ENCODE results near the gene ATP13A4.

Gene ATP13A4

DNA sequence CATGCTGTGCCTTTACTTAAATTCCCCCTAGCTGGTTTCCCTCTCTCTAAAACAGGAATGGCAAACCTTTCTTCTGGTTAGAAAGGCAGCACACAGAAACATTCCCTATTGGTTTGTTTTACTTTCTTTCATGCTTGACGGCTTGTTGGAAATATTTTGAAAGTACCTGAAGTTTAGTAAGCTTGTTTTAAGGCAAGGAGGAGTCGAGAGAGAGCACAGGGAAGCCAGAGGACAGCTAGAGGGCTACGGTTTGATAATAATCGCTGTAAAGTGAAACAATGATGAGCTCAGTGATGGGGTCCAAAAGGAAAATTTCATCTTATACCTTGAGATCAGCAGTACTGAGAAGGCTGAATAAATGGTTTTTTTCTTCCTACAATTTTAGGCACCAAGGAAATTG lies 64.1 kb downstream of the ATP13A4 start:
- in situ Hi-C loops (cut with HindIII; ENCODE audit: low sequenced_read_pairs): no loop called here
- TF ChIP-seq, protein P1, sequence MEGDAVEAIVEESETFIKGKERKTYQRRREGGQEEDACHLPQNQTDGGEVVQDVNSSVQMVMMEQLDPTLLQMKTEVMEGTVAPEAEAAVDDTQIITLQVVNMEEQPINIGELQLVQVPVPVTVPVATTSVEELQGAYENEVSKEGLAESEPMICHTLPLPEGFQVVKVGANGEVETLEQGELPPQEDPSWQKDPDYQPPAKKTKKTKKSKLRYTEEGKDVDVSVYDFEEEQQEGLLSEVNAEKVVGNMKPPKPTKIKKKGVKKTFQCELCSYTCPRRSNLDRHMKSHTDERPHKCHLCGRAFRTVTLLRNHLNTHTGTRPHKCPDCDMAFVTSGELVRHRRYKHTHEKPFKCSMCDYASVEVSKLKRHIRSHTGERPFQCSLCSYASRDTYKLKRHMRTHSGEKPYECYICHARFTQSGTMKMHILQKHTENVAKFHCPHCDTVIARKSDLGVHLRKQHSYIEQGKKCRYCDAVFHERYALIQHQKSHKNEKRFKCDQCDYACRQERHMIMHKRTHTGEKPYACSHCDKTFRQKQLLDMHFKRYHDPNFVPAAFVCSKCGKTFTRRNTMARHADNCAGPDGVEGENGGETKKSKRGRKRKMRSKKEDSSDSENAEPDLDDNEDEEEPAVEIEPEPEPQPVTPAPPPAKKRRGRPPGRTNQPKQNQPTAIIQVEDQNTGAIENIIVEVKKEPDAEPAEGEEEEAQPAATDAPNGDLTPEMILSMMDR (IDR thresholded peaks at IDR 0.05; ENCODE audit: low read depth, low read length, missing control alignments): no peak
- H3K4me3 ChIP-seq (ENCODE audit: low read depth, low read length): no peak overlapping the region
- no peak for DNase-seq (ENCODE audit: low read depth)

DNA sequence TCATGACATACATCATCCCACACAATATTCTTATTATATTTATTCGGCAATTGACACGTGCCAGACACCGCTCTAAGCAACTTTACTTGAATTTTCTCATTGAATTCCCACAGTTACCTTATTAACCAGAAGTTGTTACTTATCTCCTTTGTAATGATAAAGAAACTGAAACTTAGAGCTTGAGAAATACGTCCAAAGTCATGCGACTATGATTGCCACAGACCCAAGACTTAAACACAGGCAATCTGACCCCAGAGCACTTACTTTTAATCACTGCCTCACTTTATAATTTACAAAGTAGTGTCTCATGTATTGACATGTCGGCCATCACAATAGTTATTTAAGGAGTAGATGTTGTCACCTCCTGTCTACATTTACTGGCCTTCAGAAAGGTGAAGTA lies 64.7 kb downstream of the ATP13A4 start:
- TF ChIP-seq, protein P1 (IDR thresholded peaks at IDR 0.05; ENCODE audit: low read depth, low read length, missing control alignments): no peak
- in situ Hi-C loops (cut with HindIII; ENCODE audit: low sequenced_read_pairs): no loop called here
- no peak overlapping the region for H3K4me3 ChIP-seq (ENCODE audit: low read depth, low read length)
- DNase-seq (ENCODE audit: low read depth): no peak

GRCh38 chr3:193488741-193489140 lies 66.0 kb downstream of the ATP13A4 start:
- TF ChIP-seq, protein P1 (IDR thresholded peaks at IDR 0.05; ENCODE audit: low read depth, low read length, missing control alignments): no peak
- no peak for DNase-seq (ENCODE audit: low read depth)
- in situ Hi-C loops (cut with HindIII; ENCODE audit: low sequenced_read_pairs): no loop called here
- H3K4me3 ChIP-seq (ENCODE audit: low read depth, low read length): no peak overlapping the region

- TF ChIP-seq, protein P1 (IDR thresholded peaks at IDR 0.05; ENCODE audit: low read depth, low read length, missing control alignments): no peak
- no peak for DNase-seq (ENCODE audit: low read depth)
- in situ Hi-C loops (cut with HindIII; ENCODE audit: low sequenced_read_pairs): no loop called here
- no peak overlapping the region for H3K4me3 ChIP-seq (ENCODE audit: low read depth, low read length)
These were observed 70.6 kb downstream of the ATP13A4 start for GRCh38 chr3:193483988-193484539.

DNA sequence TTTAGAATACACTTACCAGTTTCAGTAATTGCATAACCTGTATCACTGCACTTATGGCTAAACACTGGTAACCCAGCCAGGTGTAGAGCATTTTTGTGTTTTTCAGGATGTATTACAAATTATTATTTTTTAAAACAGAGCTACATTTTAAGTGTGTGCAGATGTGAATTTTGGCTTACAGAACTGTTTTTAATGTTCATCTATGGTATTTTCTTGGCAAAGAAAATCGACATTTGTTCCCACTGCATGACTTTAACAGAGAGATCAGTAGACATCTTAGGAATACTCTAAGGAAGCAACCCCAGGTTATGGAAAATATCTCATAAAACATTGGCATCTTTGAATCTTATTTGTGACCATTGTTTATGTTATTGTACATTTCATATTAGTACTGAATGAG lies 73.3 kb downstream of the ATP13A4 start:
- in situ Hi-C loops (cut with HindIII; ENCODE audit: low sequenced_read_pairs): no loop called here

GRCh38 chr3:193474446-193474845 lies 80.2 kb downstream of the ATP13A4 start:
- in situ Hi-C loops (cut with HindIII; ENCODE audit: low sequenced_read_pairs): no loop called here
- DNase-seq (ENCODE audit: low read depth): no peak
- TF ChIP-seq, protein P1 (IDR thresholded peaks at IDR 0.05; ENCODE audit: low read depth, low read length, missing control alignments): no peak
- no peak overlapping the region for H3K4me3 ChIP-seq (ENCODE audit: low read depth, low read length)

More for the DNA sequence above, 73.3 kb downstream of the ATP13A4 start:
- DNase-seq (ENCODE audit: low read depth): no peak
- H3K4me3 ChIP-seq (ENCODE audit: low read depth, low read length): no peak overlapping the region
- TF ChIP-seq, protein P1 (IDR thresholded peaks at IDR 0.05; ENCODE audit: low read depth, low read length, missing control alignments): no peak

Measured in astrocyte of the cerebellum (primary cell).